OCI-LY3 (cell line): ENCODE data around the gene HEMK1.

Experiments
- H2AFZ ChIP-seq: fragments of 200-600, 300-600 bp; shearing (Covaris generic); 2 replicates; pipeline ENCODE4 v1.6.0; 2014; ENCODE audit warnings: antibody characterized with exemption, low read depth, low read length
- H3K27ac ChIP-seq: fragments of 200-600, 300-600 bp; sonication (generic); 2 replicates; pipeline ENCODE4 v1.5.1; 2014; ENCODE audit warnings: mild to moderate bottlenecking, low read length, moderate library complexity, mixed read lengths
- H3K27me3 ChIP-seq: fragments of 200-600, 300-600 bp; sonication (generic); 2 replicates; pipeline ENCODE4 v1.6.1; 2014; ENCODE audit warnings: low read depth, low read length, mixed read lengths
- H3K36me3 ChIP-seq: fragments of 200-600, 300-600 bp; sonication (generic); replicated peaks from 2 replicates; pipeline ENCODE3; 2014; ENCODE audit warnings: low read depth, low read length, mixed read lengths
- H3K4me1 ChIP-seq: fragments of 300-600, 200-600 bp; sonication (generic); 2 replicates; pipeline ENCODE4 v1.6.1; 2014; ENCODE audit warnings: low read length, mixed read lengths
- H3K4me2 ChIP-seq: fragments of 200-600, 300-600 bp; sonication (generic); 2 replicates; pipeline ENCODE4 v1.6.1; 2014; ENCODE audit warnings: low read length, mixed read lengths
- H3K4me3 ChIP-seq: fragments of 300-600, 200-600 bp; sonication (generic); 2 replicates; pipeline ENCODE4 v1.5.1; 2014; ENCODE audit warnings: antibody characterized with exemption, mild to moderate bottlenecking, low read length, moderate library complexity
- H3K79me2 ChIP-seq: fragments of 300-600, 200-600 bp; shearing (Covaris generic); 2 replicates; pipeline ENCODE4 v1.6.1; 2014; ENCODE audit warnings: mild to moderate bottlenecking, low read length, mixed read lengths
- H3K9ac ChIP-seq: fragments of 300-600, 200-600 bp; shearing (Covaris generic); 2 replicates; pipeline ENCODE4 v1.6.0; 2014; ENCODE audit warnings: mild to moderate bottlenecking, low read length, moderate library complexity
- H3K9me3 ChIP-seq: fragments of 200-600, 300-600 bp; shearing (Covaris generic); 2 replicates; pipeline ENCODE4 v1.6.1; 2014; ENCODE audit warnings: low read length, mixed read lengths; ENCODE audit not compliant: insufficient read depth
- H4K20me1 ChIP-seq: fragments of 200-600, 300-600 bp; sonication (generic); 2 replicates; pipeline ENCODE4 v1.6.1; 2016; ENCODE audit warnings: low read length, mixed read lengths; ENCODE audit not compliant: insufficient read depth
- EZH2phosphoT487 ChIP-seq: fragments of 200-600 bp; shearing (Covaris generic); IDR thresholded peaks from 2 replicates; pipeline ENCODE4 v1.6.1; 2018; ENCODE audit warnings: antibody characterized with exemption, mixed run types, low read depth
- TF ChIP-seq, protein P1 (sequence below): fragments of 200-600, 300-600 bp; sonication (generic); IDR thresholded peaks from 2 replicates; pipeline ENCODE4 v1.5.1; 2014; ENCODE audit warnings: antibody characterized with exemption, low read length, low read depth

HEMK1 gene

DNA sequence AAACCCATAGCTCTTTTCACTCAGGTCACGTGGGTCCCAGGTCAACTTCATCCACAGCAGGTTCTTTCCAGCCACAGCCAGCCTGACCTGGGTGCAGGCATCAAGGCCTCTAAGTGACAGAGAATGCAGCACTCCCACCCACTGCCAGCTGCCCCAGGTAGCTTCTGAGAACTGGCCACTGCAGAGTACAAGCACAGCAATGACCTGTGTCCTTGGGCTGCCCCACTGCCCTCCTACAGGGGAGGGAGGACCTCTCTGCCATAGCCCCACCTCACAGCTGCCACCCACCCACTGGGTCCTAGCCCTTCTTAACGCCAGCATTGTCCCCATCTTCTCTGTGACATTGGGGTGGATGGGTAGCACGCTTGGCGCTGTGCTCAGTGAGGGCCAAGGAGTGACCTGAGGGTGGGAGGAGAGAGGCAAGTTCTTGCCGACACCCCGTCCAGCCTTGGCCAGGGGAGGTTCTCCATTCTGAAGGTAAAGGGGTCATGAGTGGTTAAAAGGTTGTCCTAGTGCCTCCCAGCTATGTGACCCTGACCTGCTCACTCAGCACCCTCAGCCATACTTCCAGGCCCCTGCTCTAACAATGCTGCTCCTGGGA, 29.9 kb downstream of the HEMK1 start:
- no peak for TF ChIP-seq EZH2phosphoT487
- H3K27ac ChIP-seq = no peak overlapping the region
- H3K36me3 ChIP-seq = no peaks in the 10 kb centered on the region
- H2AFZ ChIP-seq = no peak overlapping the region
- no peak overlapping the region for H3K4me3 ChIP-seq
- H3K4me2 ChIP-seq = no peak overlapping the region
- no peak overlapping the region for H3K9ac ChIP-seq
- H3K9me3 ChIP-seq = no peaks in the 10 kb centered on the region
- H3K79me2 ChIP-seq = no peaks in the 10 kb centered on the region
- peaks cover 23% of the 10 kb centered on the region for H3K4me1 ChIP-seq
- H4K20me1 ChIP-seq = no peaks in the 10 kb centered on the region
- no peaks in the 10 kb centered on the region for H3K27me3 ChIP-seq

DNA sequence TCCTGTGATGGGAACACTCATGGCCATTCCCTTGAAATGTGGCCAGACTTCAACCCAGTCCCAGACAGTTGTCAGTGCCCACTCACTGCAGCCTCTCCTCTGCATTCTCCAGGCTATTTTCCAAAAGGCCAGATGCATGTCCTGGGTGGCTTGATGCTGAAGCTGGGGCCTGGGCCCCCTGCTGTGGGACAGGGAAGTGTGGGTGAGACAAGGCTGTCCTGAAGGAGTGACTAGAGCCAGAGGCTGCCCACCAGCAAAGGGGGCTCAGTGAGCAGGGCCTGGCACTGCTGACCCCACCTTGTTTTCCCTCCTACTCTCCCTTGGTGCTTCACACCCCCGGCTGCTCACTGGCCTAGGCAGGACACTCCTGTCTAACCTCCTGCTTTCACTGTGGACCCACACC, 30.4 kb downstream of the HEMK1 start:
- H3K27ac ChIP-seq = no peak overlapping the region
- no peaks in the 10 kb centered on the region for H3K79me2 ChIP-seq
- no peaks in the 10 kb centered on the region for H3K9me3 ChIP-seq
- H3K36me3 ChIP-seq = no peaks in the 10 kb centered on the region
- H3K27me3 ChIP-seq = no peaks in the 10 kb centered on the region
- H3K9ac ChIP-seq = no peak overlapping the region
- H4K20me1 ChIP-seq = no peaks in the 10 kb centered on the region
- peaks cover 28% of the 10 kb centered on the region for H3K4me1 ChIP-seq
- TF ChIP-seq, protein P1, sequence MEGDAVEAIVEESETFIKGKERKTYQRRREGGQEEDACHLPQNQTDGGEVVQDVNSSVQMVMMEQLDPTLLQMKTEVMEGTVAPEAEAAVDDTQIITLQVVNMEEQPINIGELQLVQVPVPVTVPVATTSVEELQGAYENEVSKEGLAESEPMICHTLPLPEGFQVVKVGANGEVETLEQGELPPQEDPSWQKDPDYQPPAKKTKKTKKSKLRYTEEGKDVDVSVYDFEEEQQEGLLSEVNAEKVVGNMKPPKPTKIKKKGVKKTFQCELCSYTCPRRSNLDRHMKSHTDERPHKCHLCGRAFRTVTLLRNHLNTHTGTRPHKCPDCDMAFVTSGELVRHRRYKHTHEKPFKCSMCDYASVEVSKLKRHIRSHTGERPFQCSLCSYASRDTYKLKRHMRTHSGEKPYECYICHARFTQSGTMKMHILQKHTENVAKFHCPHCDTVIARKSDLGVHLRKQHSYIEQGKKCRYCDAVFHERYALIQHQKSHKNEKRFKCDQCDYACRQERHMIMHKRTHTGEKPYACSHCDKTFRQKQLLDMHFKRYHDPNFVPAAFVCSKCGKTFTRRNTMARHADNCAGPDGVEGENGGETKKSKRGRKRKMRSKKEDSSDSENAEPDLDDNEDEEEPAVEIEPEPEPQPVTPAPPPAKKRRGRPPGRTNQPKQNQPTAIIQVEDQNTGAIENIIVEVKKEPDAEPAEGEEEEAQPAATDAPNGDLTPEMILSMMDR = no peak
- TF ChIP-seq EZH2phosphoT487 = no peak
- no peak overlapping the region for H2AFZ ChIP-seq
- no peak overlapping the region for H3K4me2 ChIP-seq
- H3K4me3 ChIP-seq = no peak overlapping the region

GRCh38 chr3:50600141-50600753, 30.9 kb downstream of the HEMK1 start:
- no peak overlapping the region for H3K4me3 ChIP-seq
- H3K4me2 ChIP-seq = peak overlapping the region; percentile 36
- H3K9ac ChIP-seq = peak overlapping the region; percentile 40; the same call in 1 of the 2 replicates
- H3K4me1 ChIP-seq = peaks cover 33% of the 10 kb centered on the region
- H3K27me3 ChIP-seq = no peaks in the 10 kb centered on the region
- no peaks in the 10 kb centered on the region for H3K9me3 ChIP-seq
- no peaks in the 10 kb centered on the region for H3K79me2 ChIP-seq
- H2AFZ ChIP-seq = peak overlapping the region; percentile 63; the same call in 1 of the 2 replicates
- no peaks in the 10 kb centered on the region for H3K36me3 ChIP-seq
- peak overlapping the region; percentile 31 for H3K27ac ChIP-seq
- H4K20me1 ChIP-seq = no peaks in the 10 kb centered on the region
- TF ChIP-seq EZH2phosphoT487 = no peak
- TF ChIP-seq, protein P1 = no peak

DNA sequence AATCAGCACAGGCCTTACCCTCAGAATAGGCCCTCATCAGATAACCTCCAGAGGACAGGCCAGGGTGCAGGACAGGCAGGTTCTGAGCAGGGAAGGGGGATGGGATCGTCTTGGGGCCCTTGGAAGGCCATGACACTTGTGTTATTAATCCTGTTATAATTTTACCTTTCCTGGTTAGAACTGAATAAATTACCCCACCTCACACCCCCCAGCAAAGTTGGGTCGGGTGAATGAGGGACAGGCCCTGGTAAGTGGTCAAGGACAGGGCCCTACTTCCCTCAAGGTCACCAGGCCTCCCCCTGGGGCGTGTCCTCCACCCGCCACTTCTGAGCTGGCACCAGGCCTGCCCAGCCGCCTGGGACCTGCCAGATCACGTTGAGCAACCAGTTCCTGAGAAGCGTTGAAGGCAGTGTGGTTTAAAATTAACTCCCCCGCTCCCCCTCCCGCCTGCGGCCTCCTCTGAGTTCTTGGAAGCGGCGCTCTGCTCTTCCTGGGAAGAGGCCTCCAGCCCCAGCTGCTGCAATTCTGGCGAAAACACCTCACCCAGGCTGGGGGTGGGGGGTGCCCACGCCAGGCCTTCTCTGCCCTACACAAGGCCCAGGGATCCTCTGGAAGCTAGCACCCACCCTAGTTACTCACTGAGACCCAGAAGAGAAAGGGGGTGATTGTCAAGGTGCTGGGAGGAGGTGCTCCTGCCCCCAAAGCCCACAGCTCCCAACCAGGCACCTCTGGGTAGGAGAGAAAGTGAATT, 31.7 kb downstream of the HEMK1 start:
- Histone ChIP-seq H3K36me3 (no peaks in the 10 kb centered on the region), H3K9me3 (no peaks in the 10 kb centered on the region), H3K9ac (peak overlapping the region; percentile 40), H3K4me3 (peak overlapping the region; percentile 2; the same call in 1 of the 2 replicates), H3K4me1 (peaks cover 41% of the 10 kb centered on the region), H3K4me2 (peak overlapping the region; percentile 36), H4K20me1 (no peaks in the 10 kb centered on the region), H3K79me2 (no peaks in the 10 kb centered on the region), H3K27ac (peak overlapping the region; percentile 36), H3K27me3 (no peaks in the 10 kb centered on the region), H2AFZ (peak overlapping the region; percentile 63)
- TF ChIP-seq EZH2phosphoT487 = no peak
- TF ChIP-seq, protein P1 = no peak
